Glutamatergic neuron (in vitro differentiated cells): ENCODE data around the gene KRT15. TPM values are rescaled to one million over a fixed set of nuclear protein-coding genes. Genes with fewer than 3 reads are reported as not detected.

ENCODE experiments used
- DNase-seq: peaks from one replicate; pipeline ENCODE4 v3.0.0; 2022
- H3K27ac Mint-ChIP-seq: one replicate; pipeline ENCODE4 v1.8.0; 2020; ENCODE audit warnings: mild to moderate bottlenecking, mixed read lengths, inconsistent platforms; ENCODE audit not compliant: unreplicated experiment
- H3K27me3 Mint-ChIP-seq: one replicate; pipeline ENCODE4 v1.8.0; 2020; ENCODE audit warnings: mild to moderate bottlenecking, moderate library complexity, mixed read lengths, inconsistent platforms; ENCODE audit not compliant: unreplicated experiment
- H3K36me3 Mint-ChIP-seq: one replicate; pipeline ENCODE4 v1.8.0; 2020; ENCODE audit warnings: mild to moderate bottlenecking, mixed read lengths, inconsistent platforms; ENCODE audit not compliant: unreplicated experiment
- H3K4me1 Mint-ChIP-seq: one replicate; pipeline ENCODE4 v1.8.0; 2020; ENCODE audit warnings: mild to moderate bottlenecking, low read depth, mixed read lengths, inconsistent platforms; ENCODE audit not compliant: unreplicated experiment
- H3K4me3 Mint-ChIP-seq: one replicate; pipeline ENCODE4 v1.8.0; 2020; ENCODE audit warnings: mild to moderate bottlenecking, mixed read lengths, inconsistent platforms; ENCODE audit not compliant: unreplicated experiment
- H3K9me3 Mint-ChIP-seq: one replicate; pipeline ENCODE4 v1.8.0; 2020; ENCODE audit warnings: mild to moderate bottlenecking, moderate library complexity, mixed read lengths, inconsistent platforms; ENCODE audit not compliant: unreplicated experiment
- CTCF ChIP-seq: fragments of 200-600 bp; sonication (generic); IDR thresholded peaks from one replicate; pipeline ENCODE4 v1.5.0; 2021; ENCODE audit not compliant: partially characterized antibody, unreplicated experiment
- total RNA-seq: library from RNA; stranded (reverse); fragmentation: NEBNext Ultra II Directional; extraction: Animal tissue kit (Norgen Biotek cat#: 25700); gene quantifications from one replicate; pipeline ENCODE4 v1.2.1, GENCODE V29; 2021; ENCODE audit not compliant: unreplicated experiment

The KRT15 gene
- total RNA-seq, 1 donor from 2014 or later = not detected

GRCh38 chr17:41507315-41507880 lies 11.3 kb downstream of the KRT15 start:
- DNase-seq = no peak

GRCh38 chr17:41505809-41506767 lies 12.6 kb downstream of the KRT15 start:
- Mint-ChIP-seq H3K27me3 (peaks cover 2% of the 10 kb centered on the region), H3K9me3 (peaks cover 1% of the 10 kb centered on the region), H3K36me3 (no peaks in the 10 kb centered on the region), H3K4me1 (peaks cover 3% of the 10 kb centered on the region), H3K4me3 (no peak overlapping the region), H3K27ac (no peak overlapping the region)
- no peak for DNase-seq
- TF ChIP-seq CTCF = no peak

More at GRCh38 chr17:41507315-41507880, 11.3 kb downstream of the KRT15 start:
- no peaks in the 10 kb centered on the region for H3K27me3 Mint-ChIP-seq
- peaks cover 3% of the 10 kb centered on the region for H3K4me1 Mint-ChIP-seq
- H3K9me3 Mint-ChIP-seq = peaks cover 1% of the 10 kb centered on the region
- H3K4me3 Mint-ChIP-seq = no peak overlapping the region
- TF ChIP-seq CTCF = no peak
- H3K36me3 Mint-ChIP-seq = no peaks in the 10 kb centered on the region
- H3K27ac Mint-ChIP-seq = no peak overlapping the region

GRCh38 chr17:41505007-41505808 lies 13.5 kb downstream of the KRT15 start, which contains the start of gene KRT13:
Gene KRT13, minus strand, starts transcription at chr17:41505612. Its CDS starts 62 bp downstream, at chr17:41505550.
- H3K27ac Mint-ChIP-seq = no peak within 1 kb of the TSS
- no peaks in the 10 kb centered on the region for H3K4me1 Mint-ChIP-seq
- TF ChIP-seq CTCF = no peak
- H3K9me3 Mint-ChIP-seq = peaks cover 3% of the 10 kb centered on the region
- H3K4me3 Mint-ChIP-seq = no peak within 1 kb of the TSS
- DNase-seq = no peak
- H3K36me3 Mint-ChIP-seq = no peaks in the 10 kb centered on the region
- H3K27me3 Mint-ChIP-seq = peaks cover 5% of the 10 kb centered on the region

GRCh38 chr17:41504246-41504977 lies 14.3 kb downstream of the KRT15 start:
- Mint-ChIP-seq H3K36me3 (no peaks in the 10 kb centered on the region), H3K4me3 (no peak overlapping the region), H3K9me3 (peaks cover 3% of the 10 kb centered on the region), H3K27me3 (peaks cover 5% of the 10 kb centered on the region), H3K27ac (no peak overlapping the region), H3K4me1 (no peaks in the 10 kb centered on the region)
- DNase-seq = no peak
- no peak for TF ChIP-seq CTCF
